ENCODE measurements around the gene TRPM1. TPM values are rescaled to one million over a fixed set of nuclear protein-coding genes. Genes with fewer than 3 reads are reported as not detected.
"Not testable (repeated sequence)": the region's sequence is repeated elsewhere in the genome, so short reads cannot be mapped to it uniquely, and the experiment has no call there.

Gene TRPM1
- total RNA-seq, 1 donor from 2014 or later, result not detected

- DNase-seq (ENCODE audit: low spot score), result no peak
Measured at GRCh38 chr15:31125061-31125460, 23.5 kb upstream of the TRPM1 start.

- no peak for DNase-seq (ENCODE audit: low spot score)
Measured at GRCh38 chr15:31116423-31117030, 15.0 kb upstream of the TRPM1 start.

DNA sequence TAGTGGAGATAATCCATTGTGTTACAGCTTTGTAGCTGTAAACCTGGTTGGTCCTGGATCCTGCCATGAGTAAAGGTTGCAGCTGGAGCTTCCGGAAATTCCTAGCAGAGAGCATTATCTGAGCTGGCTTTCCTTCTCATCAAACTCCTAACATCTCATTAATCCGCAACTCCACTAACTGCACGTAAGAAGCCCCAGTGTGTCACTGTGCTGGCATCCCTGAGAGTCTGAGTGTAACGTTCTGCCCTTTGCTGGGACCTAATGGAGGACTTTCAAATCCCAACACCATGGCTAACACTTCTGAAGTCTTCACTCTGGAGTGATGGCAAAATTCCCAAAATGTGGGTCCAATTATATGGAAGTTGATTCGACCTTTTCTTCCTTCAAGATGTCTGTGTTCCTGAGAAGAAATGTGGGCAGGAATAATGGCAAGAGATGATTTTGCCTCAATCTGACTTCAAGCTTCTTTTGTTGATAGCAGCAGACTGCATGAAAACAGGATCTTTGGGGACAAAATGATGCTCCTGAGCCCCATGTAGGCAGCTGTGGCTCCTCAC is 9.6 kb upstream of the TRPM1 start:
- DNase-seq (ENCODE audit: low spot score), result no peak

DNA sequence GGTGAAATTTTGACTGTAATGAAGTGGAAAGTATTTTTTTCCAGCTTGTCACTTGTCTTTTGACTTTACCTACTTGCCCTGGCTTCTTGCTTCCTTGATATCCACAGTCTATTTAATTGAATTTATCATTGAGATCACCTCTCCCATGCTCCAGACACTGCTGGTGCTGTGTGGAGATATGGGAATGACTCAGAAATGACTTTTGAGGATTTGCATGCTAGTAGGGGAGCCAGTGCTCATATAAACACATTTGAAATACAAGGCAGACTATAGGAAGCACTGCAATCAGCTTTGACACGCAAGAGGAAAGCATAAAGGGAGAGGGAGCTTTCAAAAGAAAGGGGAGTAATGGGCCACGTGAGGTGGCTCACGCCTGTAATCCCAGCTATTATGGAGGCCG is 7.3 kb upstream of the TRPM1 start:
- no peak for DNase-seq (ENCODE audit: low spot score)

DNA sequence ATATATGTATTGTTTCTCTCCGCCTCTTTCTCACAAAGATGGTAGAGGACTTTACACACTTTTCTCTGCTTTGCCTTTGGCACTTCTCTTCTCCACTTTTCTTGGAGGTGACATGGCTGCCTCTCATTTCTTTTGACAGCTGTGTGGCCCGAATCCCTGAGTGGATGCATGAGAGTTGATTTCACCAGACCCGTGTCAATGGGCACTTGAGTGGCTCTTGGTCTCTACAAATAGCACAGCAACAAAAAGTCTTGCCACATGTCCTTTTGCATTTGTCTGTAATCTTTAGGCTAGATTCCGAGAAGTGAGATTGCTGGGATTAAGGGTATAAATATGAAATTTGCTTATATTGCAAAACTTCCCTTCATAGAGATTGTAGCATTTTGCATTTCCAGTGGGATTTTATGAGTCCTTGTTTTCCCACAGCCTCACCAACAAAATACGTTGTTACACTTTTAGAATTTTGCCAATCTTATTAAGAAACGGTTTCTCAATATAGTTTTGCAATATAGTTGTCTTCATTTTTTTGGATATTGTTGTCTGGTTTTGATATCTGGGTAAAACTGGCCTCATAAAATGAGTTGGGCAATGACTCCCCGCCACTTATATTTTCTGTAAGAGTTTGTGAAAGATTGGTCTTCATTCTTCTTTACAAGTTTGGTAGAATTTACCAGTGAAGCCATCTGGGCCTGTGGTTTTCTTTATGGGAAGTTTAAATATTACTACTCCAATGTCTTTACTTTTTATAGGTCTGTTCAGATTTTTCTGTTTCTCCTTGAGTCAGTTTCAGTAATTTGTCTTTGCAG is 5.2 kb upstream of the TRPM1 start:
- DNase-seq (ENCODE audit: low spot score), result no peak

- no peak for DNase-seq (ENCODE audit: low spot score)
Measured at GRCh38 chr15:31104003-31104402, 2.5 kb upstream of the TRPM1 start.

- no peak for DNase-seq (ENCODE audit: low spot score)
Measured at GRCh38 chr15:31102374-31103342, 1.1 kb upstream of the TRPM1 start.

GRCh38 chr15:31102039-31102321 is 455 bp upstream of the TRPM1 start:
- DNase-seq (ENCODE audit: low spot score), result no peak

GRCh38 chr15:31100738-31101137 is 787 bp downstream of the TRPM1 start:
- no peak for DNase-seq (ENCODE audit: low spot score)

- no peak for DNase-seq (ENCODE audit: low spot score)
Measured at GRCh38 chr15:31098953-31099740, 2.4 kb downstream of the TRPM1 start.

GRCh38 chr15:31098491-31098917 is 3.0 kb downstream of the TRPM1 start:
- DNase-seq (ENCODE audit: low spot score), result no peak

DNA sequence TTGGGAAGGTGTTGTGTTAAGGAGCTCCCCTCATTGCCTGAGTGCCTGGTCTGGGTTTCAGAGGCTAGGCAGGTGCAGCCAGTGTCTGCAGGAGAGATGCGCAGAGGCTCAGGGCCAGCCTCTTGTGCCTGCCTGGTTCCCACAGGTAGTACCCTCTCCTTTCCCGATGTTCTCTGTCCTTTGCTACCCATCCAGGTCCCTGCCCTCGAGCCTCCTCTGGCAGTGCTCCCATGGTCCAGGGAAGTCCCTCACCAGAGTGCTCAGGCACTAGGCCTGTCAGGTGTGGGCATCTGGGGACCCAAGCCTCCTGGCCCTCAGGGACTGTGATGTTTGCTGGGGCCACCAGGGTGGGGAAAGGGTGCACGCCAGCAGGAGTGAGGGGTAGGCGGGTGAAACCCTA is 5.0 kb downstream of the TRPM1 start:
- DNase-seq (ENCODE audit: low spot score), result no peak

DNA sequence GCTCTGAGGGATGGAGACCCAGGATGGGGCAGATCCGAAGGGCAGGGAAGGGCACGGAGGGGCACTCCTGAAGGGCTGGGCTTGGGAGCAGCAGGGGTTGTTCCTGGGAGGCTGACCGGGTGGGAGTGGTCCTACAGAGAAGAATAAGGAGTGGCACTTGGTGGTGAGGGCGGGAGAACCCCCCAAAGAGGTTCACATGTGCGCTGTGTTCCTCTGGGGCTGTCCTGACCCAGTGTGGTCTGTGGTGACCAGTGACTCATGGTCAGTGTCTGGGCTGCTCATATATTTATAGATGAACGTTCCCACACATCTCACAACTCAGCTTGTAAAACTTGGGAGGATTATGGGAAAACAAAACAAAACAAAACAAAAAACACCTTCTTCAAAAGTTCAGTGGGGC is 10.0 kb downstream of the TRPM1 start:
- DNase-seq (ENCODE audit: low spot score), result no peak

DNA sequence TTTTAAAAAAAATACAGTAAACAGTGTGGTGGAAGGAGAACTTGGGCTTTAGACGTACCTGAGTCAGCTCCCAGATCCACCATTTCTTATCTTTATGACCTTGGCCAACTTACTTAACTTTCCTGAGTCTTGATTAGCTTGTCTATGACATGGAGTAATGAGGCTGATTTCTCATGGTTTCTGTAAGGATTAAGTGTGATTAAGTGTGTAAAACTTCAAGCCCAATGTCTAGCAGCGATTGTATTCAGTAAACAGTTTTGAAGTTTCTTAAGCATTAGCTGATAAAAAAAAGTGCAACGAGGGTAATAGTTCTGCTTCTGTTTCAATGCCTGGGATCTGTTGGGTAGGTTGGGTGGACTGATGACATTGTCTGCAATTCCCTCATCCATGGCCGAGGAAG is 10.8 kb downstream of the TRPM1 start:
- no peak for DNase-seq (ENCODE audit: low spot score)

- DNase-seq (ENCODE audit: low spot score), result no peak
Measured at GRCh38 chr15:31089368-31090047, 12.0 kb downstream of the TRPM1 start.

DNA sequence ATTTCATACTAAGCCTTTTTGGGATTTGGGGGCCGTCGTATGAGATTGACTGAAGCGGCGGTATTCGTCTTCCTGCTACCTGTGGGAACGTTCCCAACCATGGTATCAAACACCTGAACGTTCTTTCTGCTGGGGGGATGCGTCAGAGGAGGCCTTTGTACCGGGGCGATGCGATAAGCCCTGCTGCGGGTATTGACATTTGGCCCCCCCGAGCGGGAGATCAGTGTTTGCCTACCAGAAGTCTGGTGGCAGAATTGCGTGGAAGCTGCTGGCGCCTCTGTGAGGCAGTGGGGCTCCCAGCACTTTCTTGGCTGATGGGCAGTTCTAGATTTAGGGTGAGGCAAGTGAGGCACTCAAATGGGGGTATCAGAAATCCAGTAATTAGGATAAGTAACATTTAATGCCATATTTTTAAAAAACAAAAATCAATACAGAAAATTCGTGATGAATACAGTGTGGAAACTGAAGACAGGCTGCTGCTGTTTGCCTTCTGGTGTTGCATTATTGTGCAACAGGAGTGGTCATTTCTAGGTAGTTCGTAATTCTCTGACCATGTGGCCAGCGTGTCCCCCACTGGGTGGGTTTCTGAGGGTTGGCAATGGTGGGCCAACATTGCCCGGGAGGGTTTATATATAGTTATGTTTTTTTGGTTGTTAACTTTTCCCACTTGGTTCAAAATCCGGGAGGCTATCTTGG is 12.7 kb downstream of the TRPM1 start:
- no peak for DNase-seq (ENCODE audit: low spot score)

- DNase-seq (ENCODE audit: low spot score), result not testable (repeated sequence)
Measured at GRCh38 chr15:31088041-31088440, 13.5 kb downstream of the TRPM1 start.

DNA sequence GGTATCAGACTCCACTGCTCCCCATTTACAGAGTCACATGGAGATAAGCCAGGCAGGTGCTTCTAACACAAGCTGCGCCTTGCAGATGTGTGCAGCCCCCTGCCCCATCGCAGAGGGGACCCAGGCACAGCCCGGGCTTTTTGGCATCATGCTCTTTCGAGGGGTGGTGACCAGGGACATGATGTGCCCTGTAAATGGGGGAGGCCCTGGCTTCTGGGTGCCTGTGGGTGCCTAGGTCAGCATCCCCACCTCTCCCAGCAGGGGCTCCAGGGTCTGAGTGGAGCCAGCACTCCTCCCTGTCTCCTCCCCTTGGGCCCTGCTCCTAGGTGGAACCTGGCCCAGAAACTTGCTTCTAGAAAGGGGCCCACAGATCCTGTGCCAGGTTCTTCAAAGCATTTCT is 15.2 kb downstream of the TRPM1 start:
- DNase-seq (ENCODE audit: low spot score), result no peak

DNA sequence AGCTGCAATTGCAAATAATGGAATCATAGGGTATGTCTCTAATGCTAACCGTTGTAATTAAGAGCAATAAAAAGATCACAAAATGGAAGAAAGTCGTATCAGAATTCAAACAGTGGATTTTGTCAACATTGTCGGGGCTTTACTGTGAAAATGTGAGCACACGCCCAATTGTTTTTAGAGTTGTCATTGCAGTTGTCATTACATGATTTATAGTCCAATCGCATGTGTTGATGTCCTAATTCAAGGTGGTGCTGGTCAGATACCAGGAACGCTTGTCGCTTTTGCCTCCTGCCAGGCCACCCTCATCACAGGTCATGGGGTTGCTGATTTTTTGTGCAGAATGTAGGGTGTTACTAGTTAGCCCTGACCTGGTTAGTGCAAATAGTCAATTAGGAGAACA is 16.2 kb downstream of the TRPM1 start:
- DNase-seq (ENCODE audit: low spot score), result no peak

DNA sequence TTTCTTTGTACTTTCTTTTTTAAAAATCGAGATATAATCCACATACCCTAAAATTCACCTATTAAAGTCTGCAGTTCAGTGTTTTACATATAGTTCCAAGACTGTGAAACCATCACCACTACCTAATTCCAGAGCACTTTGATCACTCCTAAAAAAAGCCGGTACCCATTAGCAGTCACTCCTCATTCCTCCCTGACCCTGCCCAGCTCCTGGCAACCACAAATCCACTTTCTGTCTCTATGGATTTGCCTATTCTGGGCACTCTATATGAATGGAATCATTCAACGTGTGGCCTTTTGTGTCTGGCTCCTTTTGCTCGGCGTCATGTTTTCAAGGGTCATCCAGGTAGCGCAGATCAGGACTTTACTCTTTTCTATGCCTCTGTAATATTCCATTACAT is 17.3 kb downstream of the TRPM1 start:
- no peak for DNase-seq (ENCODE audit: low spot score)

Data from ureter (tissue), 1 donor.